Stimulated activated CD4-positive, alpha-beta T cell treated with anti-CD3 and anti-CD28 coated beads, TNF-alpha, amount 100 ng/mL, for 1 hour (primary cell): ENCODE data around the gene ST6GAL1.
"Not testable (repeated sequence)": the region's sequence is repeated elsewhere in the genome, so short reads cannot be mapped to it uniquely, and the experiment has no call there.

ENCODE experiments used
- DNase-seq, 3 donors: peaks; one replicate each; pipeline ENCODE4 v3.0.0-alpha.2; 2020; ENCODE audit warnings: low read depth in 3 of 3, low spot score in 1 of 3

Gene ST6GAL1

GRCh38 chr3:187017511-187018230, 87.3 kb downstream of the ST6GAL1 start:
- DNase-seq = no peak

DNA sequence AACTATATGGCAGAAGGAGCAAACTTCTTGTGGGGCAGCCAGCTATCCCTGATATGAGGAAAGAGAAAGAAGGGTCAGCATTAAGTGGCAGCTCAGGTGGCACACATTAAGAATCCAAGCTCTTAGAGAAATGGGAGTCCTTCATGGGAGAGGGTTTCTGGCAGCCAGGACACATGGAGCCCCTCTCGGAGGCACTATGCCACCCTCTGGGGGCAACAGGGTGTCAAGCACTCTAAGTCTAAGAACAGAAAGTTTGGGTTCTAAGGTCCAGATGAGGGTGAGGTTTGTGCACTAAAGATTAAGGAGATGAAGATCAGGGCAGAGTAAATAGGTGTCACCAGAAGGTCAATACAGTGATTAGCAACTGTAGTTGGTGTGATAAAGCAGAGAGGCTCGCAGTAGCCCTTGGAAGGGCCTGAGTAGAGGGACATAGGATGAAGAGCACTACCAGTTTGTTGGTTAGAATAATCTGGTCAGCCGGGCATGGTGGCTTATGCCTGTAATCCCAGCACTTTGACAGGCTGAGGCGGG, 89.3 kb downstream of the ST6GAL1 start:
- no peak for DNase-seq

DNA sequence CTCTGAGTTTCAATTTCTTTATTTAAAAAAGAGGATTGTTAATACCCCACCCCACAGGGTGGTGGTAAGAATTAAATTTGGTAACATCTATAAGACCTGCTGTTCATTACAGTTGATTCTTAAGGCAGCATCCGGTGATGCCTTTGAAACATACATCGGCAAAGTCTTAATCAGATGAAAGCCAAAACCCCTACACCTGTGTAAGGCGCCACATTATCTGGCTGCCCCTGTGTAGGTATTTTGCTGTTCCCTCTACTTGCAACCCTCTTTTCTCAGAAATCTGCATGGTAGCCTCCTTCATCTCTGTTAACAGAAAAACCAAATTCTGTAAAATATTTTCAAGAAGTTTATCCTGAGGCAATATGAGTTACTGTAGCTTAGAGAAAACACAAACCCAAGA, 90.0 kb downstream of the ST6GAL1 start:
- no peak for DNase-seq

DNA sequence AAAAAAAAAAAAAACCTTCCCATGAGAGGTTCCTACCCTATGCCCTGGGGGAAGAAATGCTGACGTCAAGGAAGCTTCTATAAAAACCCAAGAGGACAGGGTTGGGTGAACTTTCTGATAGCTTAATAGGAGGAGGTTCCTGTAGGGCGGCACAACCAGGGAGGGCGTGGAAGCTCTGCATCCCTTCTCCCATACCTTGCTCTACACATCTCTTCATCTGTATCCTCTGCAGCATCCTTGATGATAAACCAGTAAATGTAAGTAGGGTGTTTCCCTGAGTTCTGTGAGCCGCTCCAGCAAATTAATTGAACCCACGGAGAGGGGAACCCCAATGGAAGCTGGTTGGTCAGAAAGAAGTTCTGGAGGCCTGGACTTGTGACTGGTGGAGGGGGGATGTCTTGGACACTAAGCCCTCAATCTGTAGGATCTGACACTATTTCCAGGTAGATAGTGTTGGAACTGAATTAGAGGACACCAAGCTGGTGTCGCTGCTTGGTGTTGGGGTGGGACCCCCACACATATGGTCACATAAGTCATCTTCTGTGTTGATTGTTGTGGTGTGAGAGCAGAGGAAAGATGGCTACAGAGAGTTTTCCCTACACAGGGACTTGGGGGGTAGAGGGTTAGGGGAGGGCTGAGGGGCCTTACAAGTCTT, 91.5 kb downstream of the ST6GAL1 start:
- DNase-seq = no peak

- DNase-seq = no peak
These were observed 92.2 kb downstream of the ST6GAL1 start for GRCh38 chr3:187022403-187023029.

- DNase-seq = not testable (repeated sequence)
These were observed 93.0 kb downstream of the ST6GAL1 start for GRCh38 chr3:187023340-187023739.

- no peak for DNase-seq
These were observed 94.4 kb downstream of the ST6GAL1 start for GRCh38 chr3:187024536-187025226.

- DNase-seq = peak; percentile 22 to 33 (median 25)
These were observed 94.9 kb downstream of the ST6GAL1 start for GRCh38 chr3:187025254-187025655.

DNA sequence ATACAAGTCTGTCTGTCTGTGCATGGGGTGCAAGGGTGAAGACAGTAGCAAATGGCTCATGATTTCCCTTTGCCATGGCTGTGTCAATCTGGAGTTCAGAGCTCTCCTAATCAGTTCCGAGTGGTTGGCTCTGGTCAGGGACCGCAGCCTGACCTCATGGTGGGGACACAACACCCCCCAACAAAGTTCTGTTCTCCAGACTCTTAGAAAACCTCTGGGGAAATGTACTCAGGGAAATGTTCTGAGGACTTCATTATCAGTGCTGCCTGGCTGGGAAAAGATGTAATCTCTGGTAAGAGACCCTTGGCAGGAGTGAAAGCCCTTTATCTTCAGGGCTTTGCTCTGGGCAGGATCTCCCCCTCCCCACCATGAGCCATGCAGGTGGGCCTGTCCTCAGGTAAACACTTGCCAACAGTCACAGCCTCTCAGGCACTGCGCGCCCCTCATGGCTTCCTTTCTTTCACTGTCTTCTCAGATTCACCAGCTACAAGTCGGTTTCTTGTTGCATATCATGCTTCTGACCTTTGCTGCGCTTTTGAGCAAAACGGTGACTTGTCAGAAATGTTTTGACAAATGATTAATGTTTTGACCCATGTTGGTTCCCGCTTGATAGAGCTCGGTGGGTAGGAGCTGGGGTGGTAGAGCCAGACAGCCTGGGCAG, 95.5 kb downstream of the ST6GAL1 start:
- DNase-seq = peak in 1 of 3 donors; percentile 27

DNA sequence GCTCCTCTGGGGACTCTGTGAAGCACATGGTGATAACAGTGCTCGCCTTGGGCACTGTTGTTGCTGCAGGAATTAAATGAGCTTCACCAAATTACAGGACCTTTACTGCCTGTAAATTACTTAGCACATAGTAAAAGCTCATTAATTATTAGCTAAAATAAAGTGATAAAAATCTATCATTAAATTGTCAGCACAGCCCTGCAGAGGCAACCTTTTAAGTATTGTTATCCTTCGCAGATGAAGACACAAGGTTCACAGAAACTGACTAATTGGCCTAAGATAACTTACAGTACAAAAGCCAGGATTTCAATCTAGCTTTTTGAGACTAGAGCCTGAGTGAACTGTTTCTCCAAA, 96.0 kb downstream of the ST6GAL1 start:
- DNase-seq = no peak

DNA sequence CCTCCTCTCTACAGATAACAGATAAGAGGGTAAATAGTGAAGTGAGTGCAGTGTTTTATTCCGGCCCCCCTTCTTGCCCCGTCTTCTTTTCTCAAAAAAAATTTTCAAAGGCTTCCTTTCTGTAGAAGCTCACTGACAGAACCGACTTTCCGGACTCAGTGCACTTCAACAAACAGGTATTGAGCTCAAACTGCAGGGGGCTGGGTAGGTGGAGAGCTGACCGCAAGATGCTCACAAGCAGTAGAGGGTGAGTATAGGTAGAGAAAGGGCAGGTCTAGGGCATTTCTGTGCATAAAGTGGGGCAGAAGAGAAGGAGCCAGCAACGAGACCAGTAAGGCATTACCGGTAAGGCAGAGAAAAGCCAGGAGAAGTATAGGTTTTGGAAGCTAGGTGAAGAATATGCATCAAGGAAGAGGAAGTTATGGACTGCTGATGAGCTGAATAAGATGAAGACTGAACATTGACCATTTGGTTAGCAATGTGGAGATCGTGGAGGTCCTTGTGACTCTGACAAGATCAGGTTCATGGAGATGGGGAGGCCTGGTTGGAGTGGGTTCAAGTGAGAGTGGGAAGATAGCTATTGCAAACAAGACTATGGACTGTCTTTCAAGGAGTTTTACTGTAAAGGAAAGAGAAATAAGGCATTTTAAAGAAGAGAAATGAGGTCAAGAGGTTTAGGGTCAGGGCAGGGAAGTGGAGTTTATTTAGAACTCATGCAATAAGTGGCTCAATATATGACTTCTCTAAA, 97.4 kb downstream of the ST6GAL1 start:
- peak; percentile 26 to 56 (median 46) for DNase-seq

DNA sequence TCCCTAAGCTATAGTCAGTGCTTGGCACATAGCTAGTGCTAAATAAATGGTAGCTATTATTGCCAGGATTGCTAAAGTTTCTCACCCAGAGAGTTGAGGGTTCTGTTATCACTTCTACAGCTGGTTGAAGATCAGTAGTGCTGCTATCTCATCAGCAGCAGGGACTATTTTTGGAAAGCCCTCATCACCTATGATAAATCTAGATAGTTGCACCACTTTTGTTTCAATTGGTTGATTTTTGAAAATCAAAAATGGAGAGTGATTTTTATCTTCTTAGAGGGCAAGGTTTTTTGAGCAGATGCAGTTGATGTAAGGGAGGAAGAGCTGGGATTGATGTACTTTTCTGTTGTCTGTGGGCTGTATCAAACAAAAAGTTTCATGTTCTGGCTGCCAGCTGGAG, 101.6 kb downstream of the ST6GAL1 start:
- no peak for DNase-seq

GRCh38 chr3:187036394-187036793, 106.1 kb downstream of the ST6GAL1 start:
- DNase-seq = no peak

DNA sequence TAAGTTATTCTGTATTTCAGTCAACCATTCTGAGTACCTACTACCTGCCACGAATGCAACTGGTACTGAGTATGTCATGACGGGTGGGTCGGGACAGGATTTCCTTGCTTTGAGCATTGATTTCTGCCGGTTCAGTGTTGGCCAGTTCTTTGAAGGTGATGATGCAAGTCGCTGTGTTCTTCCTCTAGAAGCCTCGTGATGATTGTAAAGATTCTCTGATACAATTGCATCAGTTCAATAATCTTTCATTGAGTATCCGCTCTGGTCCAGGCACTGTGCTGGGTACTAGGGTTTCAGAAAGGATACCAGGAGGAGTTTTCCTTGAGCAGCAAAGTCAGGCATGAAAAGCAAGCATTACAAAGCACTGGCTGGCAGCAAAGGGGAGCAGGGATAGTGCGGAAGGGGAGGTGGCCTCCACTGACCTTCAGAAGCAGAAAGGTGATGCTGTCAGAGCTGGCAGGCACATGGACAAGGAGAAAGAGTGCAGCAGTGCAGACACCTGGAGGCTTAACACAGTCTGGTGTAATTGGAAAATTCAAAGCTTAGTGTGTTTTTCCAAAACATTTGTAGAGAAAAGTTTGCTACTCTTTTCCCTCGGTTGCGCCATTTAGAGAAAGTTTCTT, 108.9 kb downstream of the ST6GAL1 start:
- DNase-seq = no peak

DNA sequence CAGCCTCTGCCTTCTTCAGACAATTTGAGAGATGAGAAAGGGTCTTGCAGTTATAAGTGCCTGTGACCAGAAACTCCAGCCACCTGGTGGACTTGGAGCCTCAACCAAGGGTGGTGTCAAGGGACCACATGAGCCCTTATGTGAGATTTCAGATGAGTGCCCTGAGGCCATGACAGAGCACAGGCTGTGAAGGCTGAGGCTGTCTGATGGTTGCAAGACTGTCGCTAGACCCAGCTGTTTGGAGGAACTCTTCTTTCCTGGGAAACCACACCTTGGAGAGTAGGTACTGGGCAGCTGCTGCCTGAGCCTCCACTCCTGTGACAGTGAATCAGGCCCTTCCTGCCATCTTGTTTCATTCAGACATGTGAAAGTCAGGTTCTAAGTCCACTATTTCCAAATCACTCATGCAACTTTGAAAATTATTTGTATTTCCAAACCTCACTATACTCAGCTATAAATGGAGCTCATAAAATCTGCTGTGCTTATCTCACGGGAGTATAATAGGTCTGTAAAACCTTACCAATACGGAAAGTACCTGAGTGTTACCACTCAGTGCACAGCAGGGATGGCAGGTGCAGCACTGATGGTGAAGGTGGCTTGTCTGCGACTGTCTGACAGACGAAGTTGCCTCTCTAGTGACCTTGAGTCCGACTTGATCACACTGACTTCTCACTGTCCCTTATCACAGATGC, 109.5 kb downstream of the ST6GAL1 start:
- DNase-seq = no peak

- no peak for DNase-seq
These were observed 110.4 kb downstream of the ST6GAL1 start for GRCh38 chr3:187040516-187041361.

DNA sequence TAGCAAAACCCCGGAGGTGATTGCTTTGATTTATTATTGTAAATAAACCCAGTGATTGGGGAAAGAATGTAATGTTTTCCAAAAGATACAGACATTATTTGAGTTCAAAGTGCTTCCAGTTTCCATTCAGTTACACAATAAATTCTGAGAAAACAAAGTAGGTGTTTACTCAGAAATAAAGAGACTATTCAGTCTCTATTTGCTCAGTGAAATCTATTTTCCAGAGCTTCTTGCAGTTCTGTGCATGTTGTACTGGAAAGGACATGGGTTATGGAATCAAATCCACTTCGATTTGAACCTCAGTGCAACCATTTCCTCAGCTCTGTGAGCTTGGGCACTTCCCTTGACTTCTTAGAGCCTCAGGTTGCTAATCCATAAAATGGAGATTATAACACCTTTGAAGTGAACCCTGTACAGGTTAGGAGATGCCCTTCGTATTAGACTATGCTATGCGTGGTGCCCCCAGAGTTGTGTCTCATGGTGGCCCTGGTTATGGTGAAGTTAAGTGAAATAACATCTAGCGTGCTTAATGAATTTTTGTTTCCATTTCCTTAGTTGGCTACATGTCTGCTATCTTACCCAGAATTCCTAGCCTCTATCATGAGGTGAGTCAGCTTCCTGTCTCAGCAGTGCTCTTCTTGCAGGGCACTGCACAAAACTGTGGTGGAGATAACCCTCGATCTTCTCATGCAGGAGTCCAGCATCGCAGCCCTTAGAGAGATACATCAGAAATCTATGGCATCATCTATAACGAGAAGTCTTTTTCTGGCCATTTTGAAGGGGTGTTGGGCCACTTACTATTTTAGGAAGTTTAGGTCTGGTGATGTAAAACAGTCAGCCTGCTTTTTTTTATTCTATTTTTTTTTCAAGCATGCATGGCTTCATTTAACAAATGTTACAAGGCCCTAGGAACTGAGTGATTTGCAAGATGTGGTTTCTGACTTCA, 111.3 kb downstream of the ST6GAL1 start:
- DNase-seq = peak in 2 of 3 donors; percentile 27 to 31
